Hypothalamus (tissue), 51 donors: ENCODE data around the gene GPR34.

Source experiments
- DNase-seq, 51 donors: peaks; one replicate each; lab custom pipeline; 2025; lab: John Stamatoyannopoulos, UW

GPR34 gene

GRCh38 chrX:41730081-41730480, 41.3 kb downstream of the GPR34 start:
- DNase-seq, result no peak

- DNase-seq, result no peak
Measured at GRCh38 chrX:41732260-41732659, 43.5 kb downstream of the GPR34 start.

GRCh38 chrX:41733939-41734338, 45.2 kb downstream of the GPR34 start:
- peak in 1 of 51 donors; percentile 34 for DNase-seq

GRCh38 chrX:41734530-41734929, 45.8 kb downstream of the GPR34 start:
- DNase-seq, result peak in 4 of 51 donors; percentile 0 to 7 (median 2)

GRCh38 chrX:41737065-41737464, 48.3 kb downstream of the GPR34 start:
- DNase-seq, result peak in 1 of 51 donors; percentile 1

GRCh38 chrX:41739871-41740270, 51.1 kb downstream of the GPR34 start:
- no peak for DNase-seq
